GM12801 (cell line): Measurements from ENCODE around the gene KCNJ16.

Source experiments
- TF ChIP-seq, protein P1 (sequence below): IDR thresholded peaks from one replicate; pipeline ENCODE4 v1.5.1; 2011; ENCODE audit warnings: control low read depth; ENCODE audit not compliant: insufficient read length; ENCODE audit errors: extremely low read depth

Gene KCNJ16

DNA sequence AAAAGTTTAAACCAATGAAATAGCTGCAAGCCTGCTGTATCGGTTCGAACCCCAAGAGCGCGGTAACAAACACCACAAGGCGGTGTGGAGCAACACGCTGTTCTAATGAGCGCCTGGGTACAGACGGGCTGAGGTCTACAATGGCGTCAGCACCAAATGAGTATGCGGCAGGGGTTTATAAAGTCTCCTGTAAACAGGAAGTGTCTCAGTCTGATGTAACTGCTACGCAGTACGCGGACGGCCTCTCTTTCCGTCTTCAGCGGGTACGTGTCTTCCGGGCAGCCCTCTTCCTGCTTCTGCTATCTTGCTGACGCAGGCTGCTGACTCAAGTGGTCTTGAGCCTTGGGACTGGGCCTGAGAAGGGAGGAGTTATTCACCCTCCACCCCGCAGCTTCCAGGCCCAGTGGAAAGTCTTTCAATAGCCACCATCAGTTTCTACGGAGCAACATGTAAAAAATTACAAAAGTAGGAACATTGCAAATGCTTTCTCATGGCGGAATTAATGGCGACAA lies 53.8 kb downstream of the KCNJ16 start:
- TF ChIP-seq, protein P1, sequence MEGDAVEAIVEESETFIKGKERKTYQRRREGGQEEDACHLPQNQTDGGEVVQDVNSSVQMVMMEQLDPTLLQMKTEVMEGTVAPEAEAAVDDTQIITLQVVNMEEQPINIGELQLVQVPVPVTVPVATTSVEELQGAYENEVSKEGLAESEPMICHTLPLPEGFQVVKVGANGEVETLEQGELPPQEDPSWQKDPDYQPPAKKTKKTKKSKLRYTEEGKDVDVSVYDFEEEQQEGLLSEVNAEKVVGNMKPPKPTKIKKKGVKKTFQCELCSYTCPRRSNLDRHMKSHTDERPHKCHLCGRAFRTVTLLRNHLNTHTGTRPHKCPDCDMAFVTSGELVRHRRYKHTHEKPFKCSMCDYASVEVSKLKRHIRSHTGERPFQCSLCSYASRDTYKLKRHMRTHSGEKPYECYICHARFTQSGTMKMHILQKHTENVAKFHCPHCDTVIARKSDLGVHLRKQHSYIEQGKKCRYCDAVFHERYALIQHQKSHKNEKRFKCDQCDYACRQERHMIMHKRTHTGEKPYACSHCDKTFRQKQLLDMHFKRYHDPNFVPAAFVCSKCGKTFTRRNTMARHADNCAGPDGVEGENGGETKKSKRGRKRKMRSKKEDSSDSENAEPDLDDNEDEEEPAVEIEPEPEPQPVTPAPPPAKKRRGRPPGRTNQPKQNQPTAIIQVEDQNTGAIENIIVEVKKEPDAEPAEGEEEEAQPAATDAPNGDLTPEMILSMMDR, result no peak

DNA sequence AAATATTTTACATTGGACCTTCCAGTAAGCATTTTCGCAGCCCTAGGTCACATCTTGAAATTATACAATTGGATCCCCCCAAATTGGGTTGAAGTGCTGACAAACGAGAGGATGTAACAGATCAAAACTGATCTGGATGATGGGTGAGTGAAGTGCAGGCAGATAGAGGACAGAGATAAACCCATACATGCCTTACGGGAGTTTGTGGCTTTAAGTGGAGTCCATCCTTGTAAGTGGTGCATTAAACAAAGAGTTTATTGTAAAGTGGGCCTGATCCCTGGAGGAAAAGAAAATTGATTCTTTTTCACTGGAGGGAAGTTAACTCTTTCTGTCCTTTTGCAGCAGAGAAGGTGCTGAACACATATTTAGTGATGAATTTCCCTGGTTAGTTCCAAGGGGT lies 55.3 kb downstream of the KCNJ16 start:
- TF ChIP-seq, protein P1, result no peak

DNA sequence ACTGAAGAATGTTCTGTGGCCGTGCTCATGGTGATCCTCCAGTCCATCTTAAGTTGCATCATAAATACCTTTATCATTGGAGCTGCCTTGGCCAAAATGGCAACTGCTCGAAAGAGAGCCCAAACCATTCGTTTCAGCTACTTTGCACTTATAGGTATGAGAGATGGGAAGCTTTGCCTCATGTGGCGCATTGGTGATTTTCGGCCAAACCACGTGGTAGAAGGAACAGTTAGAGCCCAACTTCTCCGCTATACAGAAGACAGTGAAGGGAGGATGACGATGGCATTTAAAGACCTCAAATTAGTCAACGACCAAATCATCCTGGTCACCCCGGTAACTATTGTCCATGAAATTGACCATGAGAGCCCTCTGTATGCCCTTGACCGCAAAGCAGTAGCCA lies 57.5 kb downstream of the KCNJ16 start:
- TF ChIP-seq, protein P1, result no peak

DNA sequence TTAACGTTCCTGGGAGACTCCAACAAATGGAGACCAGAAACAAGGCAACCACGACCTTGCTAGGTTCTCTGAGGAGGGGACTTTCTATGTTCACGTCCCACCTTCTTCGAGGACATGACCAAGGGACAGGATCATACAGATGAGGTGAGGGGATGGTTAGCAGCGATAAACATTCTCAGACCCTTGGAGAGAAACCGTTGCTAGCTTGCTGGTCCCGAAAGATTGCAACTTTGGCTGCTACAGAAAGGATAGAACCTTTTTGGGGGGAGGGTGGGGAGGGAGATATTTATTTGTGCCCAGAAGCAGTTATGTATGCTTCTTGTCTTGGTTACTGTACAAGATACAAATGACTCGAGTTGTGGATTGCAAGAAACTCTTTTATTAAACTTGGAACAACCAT lies 59.0 kb downstream of the KCNJ16 start:
- TF ChIP-seq, protein P1, result no peak

DNA sequence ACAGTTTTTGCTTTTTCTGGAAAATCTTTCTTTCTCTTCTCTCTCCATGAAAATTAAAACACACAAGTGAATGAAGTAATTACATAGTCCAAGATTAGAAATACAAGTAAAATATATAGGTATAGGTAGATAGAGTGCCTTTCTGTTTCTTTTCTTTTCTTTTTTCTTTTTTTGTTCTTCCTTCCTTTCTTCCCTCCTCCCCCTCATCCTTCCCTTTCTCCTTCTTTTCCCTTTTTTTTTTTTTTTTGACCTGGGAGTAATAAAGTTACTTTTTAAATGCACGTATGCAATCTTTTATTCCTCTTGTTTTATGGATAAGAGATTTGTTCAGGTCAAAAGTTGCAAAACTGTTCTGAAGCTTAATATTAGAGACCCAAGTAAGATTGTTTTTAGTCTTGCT lies 59.8 kb downstream of the KCNJ16 start:
- TF ChIP-seq, protein P1, result no peak

DNA sequence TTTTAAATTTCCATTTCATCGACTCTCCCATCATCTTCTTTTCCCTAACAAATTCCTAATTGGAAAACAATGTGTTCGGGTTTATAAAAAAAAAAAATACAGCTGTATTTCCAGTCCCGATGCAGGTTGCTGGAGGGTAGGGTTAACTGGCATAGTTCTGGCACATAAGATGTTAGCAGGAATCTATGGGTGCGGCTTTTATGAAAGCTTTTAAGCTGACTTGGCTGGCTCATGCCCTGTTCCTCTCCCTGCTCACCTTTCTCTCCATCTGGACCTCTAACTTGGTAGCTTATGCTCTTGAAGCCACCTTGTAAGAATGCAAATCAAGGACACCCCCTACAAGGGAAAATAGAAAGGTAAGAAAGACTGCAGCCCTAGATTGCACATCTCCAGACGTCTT lies 61.1 kb downstream of the KCNJ16 start:
- TF ChIP-seq, protein P1, result no peak

DNA sequence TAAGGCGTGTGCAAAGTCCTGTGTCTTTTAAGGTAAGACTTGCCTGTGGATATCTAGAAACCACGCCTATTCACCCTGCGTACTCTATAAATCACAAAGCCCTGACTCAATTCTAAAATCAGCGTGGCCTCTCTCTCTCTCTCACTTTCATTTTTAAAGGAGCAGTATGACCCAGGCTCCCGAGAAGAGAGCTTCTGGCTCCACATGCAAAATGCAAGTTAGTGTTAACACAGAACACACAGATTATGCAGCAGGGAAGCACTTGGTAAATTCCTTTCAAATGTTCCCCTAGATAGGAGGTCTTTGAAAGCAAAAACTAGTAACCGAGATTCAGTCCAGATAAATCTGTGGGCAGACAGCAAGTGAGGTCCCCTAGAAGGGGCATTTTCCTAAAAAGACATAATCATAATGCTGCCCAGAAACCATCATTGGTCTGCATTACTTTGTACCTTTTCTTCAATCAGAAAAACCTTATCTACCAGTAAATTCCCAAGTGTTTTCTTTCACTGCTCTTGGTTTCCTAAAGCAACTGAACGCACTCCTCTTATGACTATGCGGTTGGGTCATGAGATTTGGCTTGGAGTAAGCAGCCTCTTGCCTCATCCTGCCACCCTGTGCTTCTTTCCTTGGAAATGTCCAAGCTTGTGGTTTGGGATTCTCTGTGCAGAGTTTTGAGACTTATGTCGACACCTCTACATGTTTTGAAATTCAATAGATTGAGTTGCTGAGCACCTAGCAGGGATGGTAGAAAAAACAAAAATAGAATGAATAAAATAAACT lies 62.6 kb downstream of the KCNJ16 start:
- TF ChIP-seq, protein P1, result no peak
